SK-N-SH (cell line): ENCODE results near the gene GVQW3. TPM values are rescaled to one million over a fixed set of nuclear protein-coding genes. Genes with fewer than 3 reads are reported as not detected.

Experiments used
- CTCF ChIA-PET: fragments of 300-600, 350-600 bp; formaldehyde crosslinking; extraction: SDS; loops from one replicate; lab custom pipeline; 2021; lab: Yijun Ruan, JAX
- POLR2A ChIA-PET: fragments of 350-600 bp; sonication (Branson Sonifier 250); formaldehyde crosslinking; extraction: SDS; loops from one replicate; lab custom pipeline; 2020; ENCODE audit warnings: antibody characterized with exemption, inconsistent platforms; lab: Yijun Ruan, JAX
- DNase-seq: peaks from one replicate; pipeline ENCODE4 v3.0.0; 2012
- H2AFZ ChIP-seq: fragments of 200-600 bp; sonication (generic); 2 replicates; pipeline ENCODE4 v1.8.1; 2016; ENCODE audit warnings: antibody characterized with exemption, mild to moderate bottlenecking, low read depth
- H3F3A ChIP-seq: fragments of 200-600 bp; sonication (generic); replicated peaks from 2 replicates; pipeline ENCODE3; 2016; ENCODE audit warnings: antibody characterized with exemption, mild to moderate bottlenecking; ENCODE audit not compliant: insufficient read depth
- H3K27ac ChIP-seq, 2 experiments: fragments of 200-500 bp in 1 of 2; fragments of 200-600 bp in 1 of 2; sonication (Bioruptor generic) in 1 of 2; sonication (generic), shearing (Covaris generic) in 1 of 2; 2 replicates each; pipeline versions ENCODE4 v1.5.1 to v1.6.1; 2014 to 2016; ENCODE audit warnings: low read depth in 2 of 2, inconsistent platforms in 1 of 2, low read length in 1 of 2, mild to moderate bottlenecking in 1 of 2, mixed read lengths in 1 of 2
- H3K27me3 ChIP-seq: fragments of 200-600 bp; sonication (generic), shearing (Covaris generic); 2 replicates; pipeline ENCODE4 v1.6.1; 2016; ENCODE audit warnings: mixed run types; ENCODE audit not compliant: insufficient read depth
- H3K36me3 ChIP-seq, 2 experiments: fragments of 200-500 bp in 1 of 2; fragments of 200-600 bp in 1 of 2; sonication (Bioruptor generic) in 1 of 2; sonication (generic) in 1 of 2; replicated peaks in 1 of 2; 2 replicates each; pipeline versions ENCODE3 to v1.5.1; 2014 to 2016; ENCODE audit warnings: low read length in 1 of 2, mild to moderate bottlenecking in 1 of 2; ENCODE audit not compliant: insufficient read depth in 2 of 2, control insufficient read depth in 1 of 2
- H3K4me1 ChIP-seq, 2 experiments: fragments of 200-500 bp in 1 of 2; fragments of 200-600 bp in 1 of 2; sonication (Bioruptor generic) in 1 of 2; sonication (generic), shearing (Covaris generic) in 1 of 2; 2 replicates each; pipeline versions ENCODE4 v1.5.1 to v1.6.1; 2014 to 2016; ENCODE audit warnings: low read depth in 1 of 2, low read length in 1 of 2, mixed run types in 1 of 2; ENCODE audit not compliant: insufficient read depth in 2 of 2, control insufficient read depth in 1 of 2
- H3K4me2 ChIP-seq: fragments of 200-600 bp; sonication (generic), shearing (Covaris generic); 2 replicates; pipeline ENCODE4 v1.6.1; 2017; ENCODE audit warnings: mixed run types
- H3K4me3 ChIP-seq, 2 experiments: fragments of 200-500 bp in 1 of 2; fragments of 200-600 bp in 1 of 2; sonication (Bioruptor generic) in 1 of 2; sonication (generic), shearing (Covaris generic) in 1 of 2; 2 replicates each; pipeline versions ENCODE4 v1.5.1 to v1.8.1; 2014 to 2016; ENCODE audit warnings: low read depth in 2 of 2, inconsistent platforms in 1 of 2, low read length in 1 of 2, mild to moderate bottlenecking in 1 of 2, mixed read lengths in 1 of 2, moderate library complexity in 1 of 2
- H3K79me2 ChIP-seq: fragments of 200-600 bp; sonication (generic); 2 replicates; pipeline ENCODE4 v1.8.1; 2017; ENCODE audit warnings: mild to moderate bottlenecking; ENCODE audit not compliant: insufficient read depth
- H3K9ac ChIP-seq: fragments of 200-600 bp; sonication (generic); 2 replicates; pipeline ENCODE4 v1.6.1; 2017; ENCODE audit warnings: mixed run types
- H3K9me2 ChIP-seq: fragments of 200-600 bp; sonication (generic); 2 replicates; pipeline ENCODE4 v1.6.1; 2017; ENCODE audit warnings: mixed run types
- H3K9me3 ChIP-seq: fragments of 200-600 bp; sonication (generic); 2 replicates; pipeline ENCODE4 v1.6.1; 2017; ENCODE audit warnings: mixed run types, mild to moderate bottlenecking, moderate library complexity
- H4K20me1 ChIP-seq: fragments of 200-600 bp; sonication (generic); 2 replicates; pipeline ENCODE4 v1.6.1; 2017; ENCODE audit warnings: mild to moderate bottlenecking, mixed run types; ENCODE audit not compliant: insufficient read depth
- CHD2 ChIP-seq: fragments of 150-350 bp; IDR thresholded peaks from 2 replicates; pipeline ENCODE4 v1.6.1; 2018; ENCODE audit warnings: low read length; ENCODE audit not compliant: partially characterized antibody
- ELF1 ChIP-seq: IDR thresholded peaks from 2 replicates; pipeline ENCODE4 v1.4.0; 2012
- EP300 ChIP-seq, 2 experiments: IDR thresholded peaks; 2 replicates each; pipeline versions ENCODE4 v1.4.0 to v1.6.1; 2012; ENCODE audit warnings: borderline replicate concordance in 1 of 2, low read depth in 1 of 2, low read length in 1 of 2
- EZH2phosphoT487 ChIP-seq: fragments of 200-600 bp; sonication (generic); IDR thresholded peaks from 2 replicates; pipeline ENCODE4 v1.6.1; 2017; ENCODE audit warnings: low read depth, mixed run types, mild to moderate bottlenecking, antibody characterized with exemption, moderate library complexity, borderline replicate concordance
- FOSL2 ChIP-seq: IDR thresholded peaks from 2 replicates; pipeline ENCODE4 v1.4.0; 2012; ENCODE audit warnings: low read depth, mild to moderate bottlenecking, moderate library complexity, borderline replicate concordance
- FOXM1 ChIP-seq: IDR thresholded peaks from 2 replicates; pipeline ENCODE4 v1.4.0; 2012; ENCODE audit warnings: low read depth, mild to moderate bottlenecking
- GABPA ChIP-seq: IDR thresholded peaks from 2 replicates; pipeline ENCODE4 v1.4.0; 2012; ENCODE audit warnings: low read depth, mild to moderate bottlenecking
- IRF3 ChIP-seq: fragments of 150-350 bp; IDR thresholded peaks from 2 replicates; pipeline ENCODE4 v1.6.1; 2016; ENCODE audit warnings: mild to moderate bottlenecking, low read depth, low read length
- JUND ChIP-seq: IDR thresholded peaks from 2 replicates; pipeline ENCODE4 v1.4.0; 2012
- MAX ChIP-seq: IDR thresholded peaks from 2 replicates; pipeline ENCODE4 v1.4.0; 2012; ENCODE audit warnings: low read depth
- MXI1 ChIP-seq: IDR thresholded peaks from 2 replicates; pipeline ENCODE4 v1.6.1; 2012; ENCODE audit warnings: mild to moderate bottlenecking, low read depth, low read length, improper control_type of control experiment
- NFIC ChIP-seq: IDR thresholded peaks from 2 replicates; pipeline ENCODE4 v1.4.0; 2012; ENCODE audit warnings: borderline replicate concordance
- NRF1 ChIP-seq: IDR thresholded peaks from 2 replicates; pipeline ENCODE4 v1.6.1; 2012; ENCODE audit warnings: low read depth, mild to moderate bottlenecking, low read length
- PBX3 ChIP-seq: IDR thresholded peaks from 2 replicates; pipeline ENCODE4; 2012
- POLR2AphosphoS5 ChIP-seq: IDR thresholded peaks from 2 replicates; pipeline ENCODE4 v1.6.1; 2012; ENCODE audit warnings: low read depth, low read length
- REST ChIP-seq: IDR thresholded peaks from 2 replicates; pipeline ENCODE4 v1.6.1; 2012; ENCODE audit warnings: mild to moderate bottlenecking, low read depth, low read length, moderate library complexity
- RXRA ChIP-seq: IDR thresholded peaks from 2 replicates; pipeline ENCODE4 v1.4.0; 2012; ENCODE audit warnings: low read depth, mild to moderate bottlenecking, borderline replicate concordance
- SMC3 ChIP-seq: IDR thresholded peaks from 2 replicates; pipeline ENCODE4 v1.6.1; 2012; ENCODE audit warnings: low read depth, low read length, improper control_type of control experiment
- TAF1 ChIP-seq: IDR thresholded peaks from 2 replicates; pipeline ENCODE4 v1.6.1; 2012; ENCODE audit warnings: low read depth, mild to moderate bottlenecking, low read length, moderate library complexity, borderline replicate concordance
- USF2 ChIP-seq: fragments of 150-350 bp; IDR thresholded peaks from 2 replicates; pipeline ENCODE4 v1.6.1; 2017; ENCODE audit warnings: antibody characterized with exemption, low read length, low read depth, borderline replicate concordance
- WGBS: methylation state at CpG from one replicate; pipeline ENCODE4 v1.1.6; 2017; ENCODE audit warnings: low lambda C conversion rate; 5-methylcytosine and 5-hydroxymethylcytosine counted together
- polyA plus RNA-seq, 3 experiments: library from polyadenylated mRNA; depleted of rRNA; stranded (reverse); fragments of >200 nt; gene quantifications; 2 replicates each; pipeline ENCODE4 v1.2.3, GENCODE V29; 2012

The GVQW3 gene
- polyA plus RNA-seq, 1 of the 3 experiments (the other 2 are of a cell fraction) = 2.3 TPM

GRCh38 chr11:76334826-76335389, 46.2 kb upstream of the GVQW3 start:
- WGBS = 82% methylated on average over 4 of the region's 5 CpGs
- Histone ChIP-seq H3K4me3 (no peak overlapping the region), H4K20me1 (no peaks in the 10 kb centered on the region), H3F3A (no peaks in the 10 kb centered on the region), H3K4me2 (no peak overlapping the region), H3K79me2 (no peaks in the 10 kb centered on the region), H3K9ac (no peak overlapping the region), H2AFZ (no peak overlapping the region), H3K27ac (no peak overlapping the region), H3K9me2 (no peaks in the 10 kb centered on the region), H3K9me3 (no peaks in the 10 kb centered on the region), H3K4me1 (no peaks in the 10 kb centered on the region), H3K36me3 (no peaks in the 10 kb centered on the region), H3K27me3 (no peaks in the 10 kb centered on the region; the same call in 1 of the 2 replicates)
- TF ChIP-seq FOSL2 (no peak), GABPA (no peak), MXI1 (no peak), TAF1 (no peak), PBX3 (no peak), POLR2AphosphoS5 (no peak), JUND (no peak), NRF1 (no peak), SMC3 (no peak), FOXM1 (no peak)
- ChIA-PET POLR2A (no interaction called here), CTCF (interaction anchor here (0.7 to 1.2 kb wide), 2 partner anchors 16 kb away, joined by 3 to 4 read pairs; no protein-coding TSS in a partner anchor)
- no peak for DNase-seq

GRCh38 chr11:76335842-76336241, 45.3 kb upstream of the GVQW3 start:
- Histone ChIP-seq H3K79me2 (no peaks in the 10 kb centered on the region), H3K27me3 (no peaks in the 10 kb centered on the region; the same call in 1 of the 2 replicates), H3F3A (no peaks in the 10 kb centered on the region), H3K9ac (no peak overlapping the region), H3K27ac (no peak overlapping the region), H3K4me1 (no peaks in the 10 kb centered on the region), H3K4me2 (no peak overlapping the region), H2AFZ (no peak overlapping the region), H3K9me3 (no peaks in the 10 kb centered on the region), H3K4me3 (no peak overlapping the region), H4K20me1 (no peaks in the 10 kb centered on the region), H3K36me3 (no peaks in the 10 kb centered on the region), H3K9me2 (no peaks in the 10 kb centered on the region)
- DNase-seq = no peak
- ChIA-PET POLR2A (no interaction called here), CTCF (interaction anchor here (0.6 to 1.2 kb wide), 2 partner anchors 17 to 907 kb away, joined by 3 to 4 read pairs; no protein-coding TSS in a partner anchor)
- TF ChIP-seq RXRA (no peak), USF2 (no peak), CHD2 (no peak), ELF1 (no peak), NRF1 (no peak), EZH2phosphoT487 (no peak), REST (no peak), MAX (no peak), EP300 (IDR thresholded peaks at IDR 0.05; ENCODE audit: borderline replicate concordance in 1 of 2, low read depth in 1 of 2, low read length in 1 of 2) (no peak), IRF3 (no peak), PBX3 (no peak), NFIC (no peak)
